ENCODE measurements around the gene DCUN1D2.

GRCh38 chr13:113490496-113491417 is at the start of gene DCUN1D2:
- TF ChIP-seq, protein P1, sequence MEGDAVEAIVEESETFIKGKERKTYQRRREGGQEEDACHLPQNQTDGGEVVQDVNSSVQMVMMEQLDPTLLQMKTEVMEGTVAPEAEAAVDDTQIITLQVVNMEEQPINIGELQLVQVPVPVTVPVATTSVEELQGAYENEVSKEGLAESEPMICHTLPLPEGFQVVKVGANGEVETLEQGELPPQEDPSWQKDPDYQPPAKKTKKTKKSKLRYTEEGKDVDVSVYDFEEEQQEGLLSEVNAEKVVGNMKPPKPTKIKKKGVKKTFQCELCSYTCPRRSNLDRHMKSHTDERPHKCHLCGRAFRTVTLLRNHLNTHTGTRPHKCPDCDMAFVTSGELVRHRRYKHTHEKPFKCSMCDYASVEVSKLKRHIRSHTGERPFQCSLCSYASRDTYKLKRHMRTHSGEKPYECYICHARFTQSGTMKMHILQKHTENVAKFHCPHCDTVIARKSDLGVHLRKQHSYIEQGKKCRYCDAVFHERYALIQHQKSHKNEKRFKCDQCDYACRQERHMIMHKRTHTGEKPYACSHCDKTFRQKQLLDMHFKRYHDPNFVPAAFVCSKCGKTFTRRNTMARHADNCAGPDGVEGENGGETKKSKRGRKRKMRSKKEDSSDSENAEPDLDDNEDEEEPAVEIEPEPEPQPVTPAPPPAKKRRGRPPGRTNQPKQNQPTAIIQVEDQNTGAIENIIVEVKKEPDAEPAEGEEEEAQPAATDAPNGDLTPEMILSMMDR (conservative IDR thresholded peaks at IDR 0.05; ENCODE audit: low read length) = no peak
- no peak for TF ChIP-seq EZH2phosphoT487 (IDR thresholded peaks at IDR 0.05; ENCODE audit: borderline replicate concordance, low read depth, low read length)
